ENCODE results near the gene RNF123. TPM values are rescaled to one million over a fixed set of nuclear protein-coding genes. Genes with fewer than 3 reads are reported as not detected.
A peak's percentile ranks its signal among the peaks of the same experiment; 100 is the strongest.

Gene RNF123
- 20.4 and 25.6 TPM in 2 replicates for total RNA-seq

- DNase-seq (ENCODE audit: low read depth, low spot score): peak; percentile 50
These were observed at the start of gene RNF123, which contains the start of gene MST1 for GRCh38 chr3:49689046-49689907. Gene RNF123, plus strand, starts transcription at chr3:49689557. Its CDS starts 1,609 bp downstream, at chr3:49691166. Gene MST1, minus strand, starts transcription at chr3:49689474. Its CDS starts 783 bp downstream, at chr3:49688691.

GRCh38 chr3:49641292-49641691 is 48.1 kb upstream of the RNF123 start:
- no peak for DNase-seq (ENCODE audit: low read depth, low spot score)

- no peak for DNase-seq (ENCODE audit: low read depth, low spot score)
These were observed 47.2 kb upstream of the RNF123 start for GRCh38 chr3:49641921-49642707.

GRCh38 chr3:49642708-49643145 is 46.6 kb upstream of the RNF123 start:
- no peak for DNase-seq (ENCODE audit: low read depth, low spot score)

- no peak for DNase-seq (ENCODE audit: low read depth, low spot score)
These were observed 44.7 kb upstream of the RNF123 start for GRCh38 chr3:49644684-49645083.

GRCh38 chr3:49646236-49646635 is 43.1 kb upstream of the RNF123 start:
- DNase-seq (ENCODE audit: low read depth, low spot score): no peak

- DNase-seq (ENCODE audit: low read depth, low spot score): no peak
These were observed 41.6 kb upstream of the RNF123 start for GRCh38 chr3:49647741-49648140.

- no peak for DNase-seq (ENCODE audit: low read depth, low spot score)
These were observed 40.9 kb upstream of the RNF123 start for GRCh38 chr3:49648354-49649019.

GRCh38 chr3:49649576-49649975 is 39.8 kb upstream of the RNF123 start:
- no peak for DNase-seq (ENCODE audit: low read depth, low spot score)

- no peak for DNase-seq (ENCODE audit: low read depth, low spot score)
These were observed 39.2 kb upstream of the RNF123 start for GRCh38 chr3:49650177-49650576.

GRCh38 chr3:49650637-49651036 is 38.7 kb upstream of the RNF123 start:
- DNase-seq (ENCODE audit: low read depth, low spot score): no peak

GRCh38 chr3:49652218-49652902 is 37.0 kb upstream of the RNF123 start:
- no peak for DNase-seq (ENCODE audit: low read depth, low spot score)

GRCh38 chr3:49652903-49653415 is 36.4 kb upstream of the RNF123 start:
- DNase-seq (ENCODE audit: low read depth, low spot score): no peak

- DNase-seq (ENCODE audit: low read depth, low spot score): no peak
These were observed 35.7 kb upstream of the RNF123 start for GRCh38 chr3:49653621-49654020.

GRCh38 chr3:49654176-49654825 is 35.1 kb upstream of the RNF123 start:
- no peak for DNase-seq (ENCODE audit: low read depth, low spot score)

GRCh38 chr3:49654955-49655556 is 34.3 kb upstream of the RNF123 start:
- DNase-seq (ENCODE audit: low read depth, low spot score): no peak

GRCh38 chr3:49655731-49656285 is 33.5 kb upstream of the RNF123 start:
- DNase-seq (ENCODE audit: low read depth, low spot score): no peak

- DNase-seq (ENCODE audit: low read depth, low spot score): no peak
These were observed 32.7 kb upstream of the RNF123 start for GRCh38 chr3:49656541-49657112.

GRCh38 chr3:49657208-49657915 is 32.0 kb upstream of the RNF123 start:
- DNase-seq (ENCODE audit: low read depth, low spot score): no peak
